ENCODE results near the gene BCAR1.

DNA sequence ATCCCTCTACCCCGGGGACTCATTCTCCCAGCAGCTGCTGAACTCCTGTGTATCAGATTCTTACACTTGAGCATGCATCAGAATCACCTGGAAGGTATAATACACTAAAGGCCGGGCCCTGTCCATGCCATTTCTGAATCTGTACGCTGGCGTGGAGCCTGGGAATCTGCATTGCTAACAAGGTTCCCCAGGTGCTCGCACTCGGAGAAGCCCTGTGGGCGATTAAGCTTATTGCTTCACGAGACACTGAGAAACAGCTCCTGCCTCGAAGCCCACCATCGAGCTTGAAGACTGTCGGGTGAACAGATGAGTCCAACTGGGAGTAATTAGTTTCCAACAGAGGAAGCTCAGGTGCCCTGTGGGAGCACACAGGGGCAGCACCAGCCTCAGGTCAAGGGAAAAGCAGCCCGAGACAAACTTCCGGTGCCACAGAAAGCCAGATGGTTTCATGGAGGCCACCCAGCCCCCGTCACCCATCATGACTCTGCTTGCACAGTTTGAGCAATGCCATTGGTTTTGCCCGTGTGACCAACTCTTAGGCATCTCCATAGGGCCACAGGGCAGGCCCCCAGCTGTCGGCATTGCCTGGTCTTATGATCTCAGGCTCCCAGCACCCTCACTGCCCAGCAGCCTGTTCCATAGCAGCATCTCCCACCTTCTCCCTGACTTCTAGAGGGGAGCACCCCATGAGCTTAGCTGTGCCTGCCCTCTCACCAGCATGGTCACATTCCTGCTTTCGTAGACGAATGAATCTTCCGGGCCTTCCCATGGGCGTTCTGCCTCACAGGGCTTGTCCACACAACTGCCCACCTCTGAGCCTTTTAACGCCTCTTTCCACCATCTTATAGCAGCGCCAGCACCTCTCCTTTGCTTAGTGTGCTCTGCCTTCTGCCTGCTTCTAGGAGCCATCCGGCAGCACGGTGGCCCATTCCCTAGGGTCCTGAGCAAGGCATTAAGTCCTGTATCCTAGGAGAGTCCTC lies 55.3 kb downstream of the BCAR1 start:
- TF ChIP-seq TBP (CRISPR knock-in tag; IDR thresholded peaks at IDR 0.05), result no peak
- no peak for TF ChIP-seq RFX5 (IDR thresholded peaks at IDR 0.05; ENCODE audit: low read depth, low read length)
- no peak for TF ChIP-seq U2AF1 (optimal IDR thresholded peaks at IDR 0.05; ENCODE audit: low read depth, low read length)
- TF ChIP-seq ONECUT2 (CRISPR knock-in tag; IDR thresholded peaks at IDR 0.05), result no peak
- TF ChIP-seq ZNF891 (CRISPR knock-in tag; IDR thresholded peaks at IDR 0.05), result no peak
- TF ChIP-seq, protein P1, sequence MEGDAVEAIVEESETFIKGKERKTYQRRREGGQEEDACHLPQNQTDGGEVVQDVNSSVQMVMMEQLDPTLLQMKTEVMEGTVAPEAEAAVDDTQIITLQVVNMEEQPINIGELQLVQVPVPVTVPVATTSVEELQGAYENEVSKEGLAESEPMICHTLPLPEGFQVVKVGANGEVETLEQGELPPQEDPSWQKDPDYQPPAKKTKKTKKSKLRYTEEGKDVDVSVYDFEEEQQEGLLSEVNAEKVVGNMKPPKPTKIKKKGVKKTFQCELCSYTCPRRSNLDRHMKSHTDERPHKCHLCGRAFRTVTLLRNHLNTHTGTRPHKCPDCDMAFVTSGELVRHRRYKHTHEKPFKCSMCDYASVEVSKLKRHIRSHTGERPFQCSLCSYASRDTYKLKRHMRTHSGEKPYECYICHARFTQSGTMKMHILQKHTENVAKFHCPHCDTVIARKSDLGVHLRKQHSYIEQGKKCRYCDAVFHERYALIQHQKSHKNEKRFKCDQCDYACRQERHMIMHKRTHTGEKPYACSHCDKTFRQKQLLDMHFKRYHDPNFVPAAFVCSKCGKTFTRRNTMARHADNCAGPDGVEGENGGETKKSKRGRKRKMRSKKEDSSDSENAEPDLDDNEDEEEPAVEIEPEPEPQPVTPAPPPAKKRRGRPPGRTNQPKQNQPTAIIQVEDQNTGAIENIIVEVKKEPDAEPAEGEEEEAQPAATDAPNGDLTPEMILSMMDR (CRISPR knock-in tag; IDR thresholded peaks at IDR 0.05), result no peak
- no peak for TF ChIP-seq TAF1 (CRISPR knock-in tag; IDR thresholded peaks at IDR 0.05)

Data from HepG2 (cell line).